GM19025 (cell line): Measurements from ENCODE around the gene MND1.

ENCODE experiments used
- ATAC-seq: cut with Tn5 transposase; IDR thresholded peaks from one replicate; pipeline ENCODE4 v1.9.1; 2021; ENCODE audit warnings: mild to moderate bottlenecking, low read depth, moderate library complexity; ENCODE audit not compliant: unreplicated experiment

Gene MND1

GRCh38 chr4:153344131-153345011 is at the start of gene MND1:
MND1 (plus strand) TSS chr4:153344688; CDS start chr4:153344738, 50 bp downstream.
- ATAC-seq, result peak; percentile 84

- ATAC-seq, result no peak
Measured at GRCh38 chr4:153295131-153295755, 49.2 kb upstream of the MND1 start.

GRCh38 chr4:153296040-153296823 is 48.3 kb upstream of the MND1 start:
- no peak for ATAC-seq

- ATAC-seq, result no peak
Measured at GRCh38 chr4:153297116-153297515, 47.4 kb upstream of the MND1 start.

- ATAC-seq, result no peak
Measured at GRCh38 chr4:153310793-153311192, 33.7 kb upstream of the MND1 start.

GRCh38 chr4:153314915-153315314 is 29.6 kb upstream of the MND1 start:
- ATAC-seq, result no peak

- no peak for ATAC-seq
Measured at GRCh38 chr4:153318696-153319320, 25.7 kb upstream of the MND1 start.

GRCh38 chr4:153322791-153323190 is 21.7 kb upstream of the MND1 start:
- no peak for ATAC-seq

- ATAC-seq, result no peak
Measured at GRCh38 chr4:153324046-153324445, 20.4 kb upstream of the MND1 start.

GRCh38 chr4:153325558-153325957 is 18.9 kb upstream of the MND1 start:
- no peak for ATAC-seq

GRCh38 chr4:153326513-153326912 is 18.0 kb upstream of the MND1 start:
- ATAC-seq, result no peak

- no peak for ATAC-seq
Measured at GRCh38 chr4:153327247-153327646, 17.2 kb upstream of the MND1 start.

- ATAC-seq, result no peak
Measured at GRCh38 chr4:153332936-153333335, 11.6 kb upstream of the MND1 start.

- no peak for ATAC-seq
Measured at GRCh38 chr4:153333874-153334273, 10.6 kb upstream of the MND1 start.

GRCh38 chr4:153335665-153336064 is 8.8 kb upstream of the MND1 start:
- ATAC-seq, result no peak

GRCh38 chr4:153337686-153338085 is 6.8 kb upstream of the MND1 start:
- ATAC-seq, result no peak

GRCh38 chr4:153341575-153342090 is 2.9 kb upstream of the MND1 start:
- ATAC-seq, result no peak

GRCh38 chr4:153342751-153343552 is 1.5 kb upstream of the MND1 start:
- ATAC-seq, result no peak
